CD14-positive monocyte (primary cell): ENCODE data around the gene TNFRSF12A. TPM values are rescaled to one million over a fixed set of nuclear protein-coding genes. Genes with fewer than 3 reads are reported as not detected.

Experiments
- DNase-seq, 3 donors: peaks; one replicate each; pipeline ENCODE4 v3.0.0-alpha.2; 2011 to 2022
- H2AFZ ChIP-seq: 2 replicates; pipeline ENCODE4 v1.6.0; 2012; ENCODE audit warnings: mild to moderate bottlenecking, low read depth, low read length, inconsistent platforms; ENCODE audit not compliant: insufficient read depth, poor library complexity, severe bottlenecking
- H3K27ac ChIP-seq, 2 donors: 1 replicate in 1 of 2; 2 replicates in 1 of 2; pipeline ENCODE4 v1.5.1; 2012 to 2013; ENCODE audit warnings: low read length in 2 of 2, control low read depth in 1 of 2, inconsistent platforms in 1 of 2, low read depth in 1 of 2, mild to moderate bottlenecking in 1 of 2
- H3K27me3 ChIP-seq, 2 donors: one replicate each; pipeline versions ENCODE4 v1.6.0 to v1.6.1; 2011 to 2013; ENCODE audit warnings: low read length in 2 of 2; ENCODE audit not compliant: control insufficient read depth in 2 of 2, insufficient read depth in 2 of 2
- H3K36me3 ChIP-seq, 2 donors: replicated peaks in 1 of 2; 1 replicate in 1 of 2; 2 replicates in 1 of 2; pipeline versions ENCODE4 v1.5.1 to v1.6.1; 2012 to 2013; ENCODE audit warnings: low read length in 2 of 2, control low read depth in 1 of 2, inconsistent platforms in 1 of 2, mild to moderate bottlenecking in 1 of 2; ENCODE audit not compliant: insufficient read depth in 2 of 2, control insufficient read depth in 1 of 2
- H3K4me1 ChIP-seq, 2 donors: 1 replicate in 1 of 2; 2 replicates in 1 of 2; pipeline versions ENCODE4 v1.5.1 to v1.6.1; 2012 to 2013; ENCODE audit warnings: low read length in 2 of 2, control low read depth in 1 of 2, inconsistent platforms in 1 of 2, mild to moderate bottlenecking in 1 of 2, moderate library complexity in 1 of 2; ENCODE audit not compliant: insufficient read depth in 2 of 2, control insufficient read depth in 1 of 2
- H3K4me2 ChIP-seq: replicated peaks from 2 replicates; pipeline ENCODE3; 2012; ENCODE audit warnings: low read length, moderate library complexity, mild to moderate bottlenecking; ENCODE audit not compliant: poor library complexity, severe bottlenecking; ENCODE audit errors: extremely low read depth
- H3K4me3 ChIP-seq, 3 experiments: fragments of 200-600 bp in 1 of 3; sonication (generic) in 1 of 3; replicated peaks in 1 of 3; 1 replicate in 2 of 3; 2 replicates in 1 of 3; pipeline ENCODE4 v1.5.1; 2011 to 2013; ENCODE audit warnings: low read length in 3 of 3, mild to moderate bottlenecking in 3 of 3, control low read depth in 2 of 3, low read depth in 2 of 3, inconsistent platforms in 1 of 3, moderate library complexity in 1 of 3
- H3K79me2 ChIP-seq: 2 replicates; pipeline ENCODE4 v1.6.0; 2012; ENCODE audit warnings: mild to moderate bottlenecking, control low read depth, inconsistent platforms, low read length, moderate library complexity; ENCODE audit not compliant: insufficient read depth
- H3K9ac ChIP-seq: 2 replicates; pipeline ENCODE4 v1.6.0; 2017; ENCODE audit warnings: low read length, mild to moderate bottlenecking; ENCODE audit not compliant: insufficient read depth, poor library complexity, severe bottlenecking
- H3K9me3 ChIP-seq, 2 donors: replicated peaks in 1 of 2; 1 replicate in 1 of 2; 2 replicates in 1 of 2; pipeline versions ENCODE4 v1.5.1 to v1.6.1; 2012 to 2013; ENCODE audit warnings: low read length in 2 of 2, control low read depth in 1 of 2; ENCODE audit not compliant: control insufficient read depth in 1 of 2, insufficient read depth in 1 of 2
- H4K20me1 ChIP-seq: 2 replicates; pipeline ENCODE4 v1.6.0; 2012; ENCODE audit warnings: mild to moderate bottlenecking, low read length, control low read depth, moderate library complexity; ENCODE audit not compliant: insufficient read depth
- H3K27ac Mint-ChIP-seq, 7 donors: one replicate each; pipeline ENCODE4 v1.8.0; 2020; ENCODE audit warnings: mild to moderate bottlenecking in 7 of 7, mixed read lengths in 7 of 7, moderate library complexity in 6 of 7, inconsistent platforms in 2 of 7
- H3K27me3 Mint-ChIP-seq, 3 donors: one replicate each; pipeline ENCODE4 v1.8.0; 2021 to 2022; ENCODE audit warnings: low read depth in 3 of 3, mild to moderate bottlenecking in 3 of 3, mixed read lengths in 3 of 3, moderate library complexity in 3 of 3, inconsistent platforms in 1 of 3
- H3K36me3 Mint-ChIP-seq, 2 donors: one replicate each; pipeline ENCODE4 v1.8.0; 2020; ENCODE audit warnings: mixed read lengths in 2 of 2, inconsistent platforms in 1 of 2, mild to moderate bottlenecking in 1 of 2
- H3K4me1 Mint-ChIP-seq: one replicate; pipeline ENCODE4 v1.8.0; 2020; ENCODE audit warnings: mild to moderate bottlenecking, mixed read lengths
- H3K4me3 Mint-ChIP-seq, 2 donors: one replicate each; pipeline ENCODE4 v1.8.0; 2020; ENCODE audit warnings: mild to moderate bottlenecking in 2 of 2, mixed read lengths in 2 of 2, moderate library complexity in 1 of 2
- H3K9me3 Mint-ChIP-seq, 7 donors: one replicate each; pipeline ENCODE4 v1.8.0; 2020 to 2022; ENCODE audit warnings: mixed read lengths in 7 of 7, mild to moderate bottlenecking in 6 of 7, moderate library complexity in 6 of 7, inconsistent platforms in 2 of 7
- CTCF ChIP-seq: fragments of 200-600 bp; IDR thresholded peaks from one replicate; pipeline ENCODE4 v1.8.0; 2022; ENCODE audit warnings: antibody characterized with exemption, mild to moderate bottlenecking
- WGBS: methylation state at CpG from one replicate; pipeline ENCODE4 v1.1.5; 2013; ENCODE audit warnings: missing lambda C conversion rate; ENCODE audit not compliant: insufficient coverage; 5-methylcytosine and 5-hydroxymethylcytosine counted together
- intact Hi-C, 2 donors: fragments of 100-400 bp; cut with micrococcal nuclease; formaldehyde crosslinking; loops; one replicate each; pipeline versions ENCODE4 v1.15.0 to v1.15.1; 2023
- polyA plus RNA-seq, 3 donors: library from polyadenylated mRNA; depleted of rRNA in 1 of 3; unstranded in 2 of 3; stranded (reverse) in 1 of 3; fragments of 300-500 nt in 2 of 3; fragments of >200 nt in 1 of 3; fragmentation: Illumina TruSeq in 2 of 3; gene quantifications; 1 replicate in 2 of 3; 2 replicates in 1 of 3; pipeline ENCODE4 v1.2.3, GENCODE V29; 2012 to 2021

Gene TNFRSF12A
- polyA plus RNA-seq, 3 donors: 2.9 to 6.2 (median 5.7) TPM

GRCh38 chr16:3014971-3015370, 5.2 kb upstream of the TNFRSF12A start:
- Mint-ChIP-seq H3K4me3 (no peak overlapping the region), H3K27ac (no peak overlapping the region), H3K9me3 (peaks cover 0 to 3% (median 0%) of the 10 kb centered on the region in 7 donors), H3K27me3 (peaks cover 47 to 69% (median 54%) of the 10 kb centered on the region in 3 donors), H3K36me3 (no peaks in the 10 kb centered on the region), H3K4me1 (peaks cover 18% of the 10 kb centered on the region)
- H3K9me3 ChIP-seq: no peaks in the 10 kb centered on the region
- no peak overlapping the region for H3K4me2 ChIP-seq
- no peaks in the 10 kb centered on the region for H4K20me1 ChIP-seq
- peaks cover 15 to 19% of the 10 kb centered on the region in 2 donors for H3K4me1 ChIP-seq
- no peak overlapping the region for H3K9ac ChIP-seq
- H3K79me2 ChIP-seq: no peaks in the 10 kb centered on the region
- no peak overlapping the region for H3K4me3 ChIP-seq
- H3K27me3 ChIP-seq: peaks cover 0 to 51% of the 10 kb centered on the region in 2 donors
- intact Hi-C loops: loop anchor here in 1 of 2 donors (2.0 kb wide), 1 partner anchor 14 kb away; no protein-coding TSS in a partner anchor
- no peaks in the 10 kb centered on the region for H3K36me3 ChIP-seq
- H2AFZ ChIP-seq: no peak overlapping the region
- H3K27ac ChIP-seq: no peak overlapping the region
- WGBS: 94% methylated on average over 2 of the region's 6 CpGs
- no peak for DNase-seq
- TF ChIP-seq CTCF: no peak

GRCh38 chr16:3015865-3016521, 4.2 kb upstream of the TNFRSF12A start:
- 98% methylated on average over 9 of the region's 13 CpGs for WGBS
- no peak overlapping the region for H3K9ac ChIP-seq
- H3K4me3 ChIP-seq: no peak overlapping the region
- no peaks in the 10 kb centered on the region for H3K9me3 ChIP-seq
- H3K36me3 Mint-ChIP-seq: no peaks in the 10 kb centered on the region
- no peak for TF ChIP-seq CTCF
- H3K36me3 ChIP-seq: no peaks in the 10 kb centered on the region
- H3K27me3 ChIP-seq: peaks cover 0 to 51% of the 10 kb centered on the region in 2 donors
- intact Hi-C loops: loop anchor here in 1 of 2 donors (2.0 kb wide), 1 partner anchor 15 kb away; no protein-coding TSS in a partner anchor
- no peak overlapping the region for H3K4me3 Mint-ChIP-seq
- H2AFZ ChIP-seq: no peak overlapping the region
- H3K27ac ChIP-seq: no peak overlapping the region
- peaks cover 6% of the 10 kb centered on the region for H4K20me1 ChIP-seq
- peak overlapping the region in 1 of 7 donors; percentile 27 for H3K27ac Mint-ChIP-seq
- peaks cover 23 to 27% of the 10 kb centered on the region in 2 donors for H3K4me1 ChIP-seq
- H3K4me2 ChIP-seq: no peak overlapping the region
- peaks cover 22% of the 10 kb centered on the region for H3K4me1 Mint-ChIP-seq
- H3K27me3 Mint-ChIP-seq: peaks cover 45 to 70% (median 54%) of the 10 kb centered on the region in 3 donors
- DNase-seq: no peak
- no peaks in the 10 kb centered on the region for H3K79me2 ChIP-seq
- H3K9me3 Mint-ChIP-seq: peaks cover 0 to 4% (median 0%) of the 10 kb centered on the region in 7 donors
